H9 (cell line): Measurements from ENCODE around the gene CCNJL. TPM values are rescaled to one million over a fixed set of nuclear protein-coding genes. Genes with fewer than 3 reads are reported as not detected.
A peak's percentile ranks its signal among the peaks of the same experiment; 100 is the strongest.

Experiments used
- DNase-seq: peaks from one replicate; pipeline ENCODE4 v3.0.0-alpha.2; 2017
- H2AFZ ChIP-seq: one replicate; pipeline ENCODE4 v1.6.1; 2013; ENCODE audit warnings: mild to moderate bottlenecking, low read length, control low read depth, moderate library complexity
- H2AK5ac ChIP-seq: 2 replicates; pipeline ENCODE4 v1.6.1; 2013; ENCODE audit warnings: low read length, control low read depth, mixed read lengths; ENCODE audit not compliant: insufficient read length
- H2BK120ac ChIP-seq: one replicate; pipeline ENCODE4 v1.6.1; 2013; ENCODE audit warnings: low read depth, mild to moderate bottlenecking, low read length, control low read depth, inconsistent platforms; ENCODE audit not compliant: poor library complexity, severe bottlenecking
- H2BK12ac ChIP-seq: 2 replicates; pipeline ENCODE4 v1.6.1; 2013; ENCODE audit warnings: low read length, control low read depth, mixed read lengths, low read depth; ENCODE audit not compliant: insufficient read length
- H2BK15ac ChIP-seq: 2 replicates; pipeline ENCODE4 v1.6.1; 2013; ENCODE audit warnings: low read depth, low read length, control low read depth
- H2BK20ac ChIP-seq: one replicate; pipeline ENCODE4 v1.6.1; 2013; ENCODE audit warnings: low read depth, mild to moderate bottlenecking, low read length, control low read depth, inconsistent platforms; ENCODE audit not compliant: poor library complexity, severe bottlenecking
- H2BK5ac ChIP-seq: 2 replicates; pipeline ENCODE4 v1.6.1; 2013; ENCODE audit warnings: low read length, control low read depth, mixed read lengths; ENCODE audit not compliant: insufficient read length
- H3K14ac ChIP-seq: 2 replicates; pipeline ENCODE4 v1.6.1; 2013; ENCODE audit warnings: low read length, control low read depth; ENCODE audit not compliant: insufficient read depth
- H3K18ac ChIP-seq: 2 replicates; pipeline ENCODE4 v1.6.1; 2013; ENCODE audit warnings: low read depth, mild to moderate bottlenecking, mixed read lengths, low read length, control low read depth; ENCODE audit not compliant: insufficient read length
- H3K23ac ChIP-seq: 2 replicates; pipeline ENCODE4 v1.6.1; 2013; ENCODE audit warnings: low read length, control low read depth, mixed read lengths, low read depth; ENCODE audit not compliant: insufficient read length
- H3K23me2 ChIP-seq: 2 replicates; pipeline ENCODE4 v1.6.1; 2013; ENCODE audit warnings: low read depth, mild to moderate bottlenecking, mixed read lengths, low read length, control low read depth; ENCODE audit not compliant: insufficient read length, poor library complexity, severe bottlenecking
- H3K27ac ChIP-seq: 2 replicates; pipeline ENCODE4 v1.5.1; 2013; ENCODE audit warnings: low read length, control low read depth, mixed read lengths, low read depth; ENCODE audit not compliant: insufficient read length
- H3K27me3 ChIP-seq: 2 replicates; pipeline ENCODE4 v1.6.1; 2013; ENCODE audit warnings: low read length, control low read depth, inconsistent platforms; ENCODE audit not compliant: insufficient read depth
- H3K4ac ChIP-seq: 2 replicates; pipeline ENCODE4 v1.6.1; 2013; ENCODE audit warnings: low read depth, mild to moderate bottlenecking, control low read depth, inconsistent platforms, low read length, moderate library complexity
- H3K4me1 ChIP-seq: 2 replicates; pipeline ENCODE4 v1.6.1; 2013; ENCODE audit warnings: low read length, control low read depth, inconsistent platforms; ENCODE audit not compliant: insufficient read depth
- H3K4me2 ChIP-seq: 2 replicates; pipeline ENCODE4 v1.6.1; 2013; ENCODE audit warnings: low read length, control low read depth, mixed read lengths; ENCODE audit not compliant: insufficient read length, insufficient read depth
- H3K56ac ChIP-seq: 2 replicates; pipeline ENCODE4 v1.6.1; 2013; ENCODE audit warnings: low read depth, mild to moderate bottlenecking, mixed read lengths, low read length, control low read depth; ENCODE audit not compliant: insufficient read length
- H3K79me1 ChIP-seq: 2 replicates; pipeline ENCODE4 v1.6.1; 2013; ENCODE audit warnings: low read depth, mild to moderate bottlenecking, moderate library complexity, low read length, control low read depth, inconsistent platforms; ENCODE audit not compliant: insufficient read depth, poor library complexity, severe bottlenecking
- H3K79me2 ChIP-seq: 2 replicates; pipeline ENCODE4 v1.6.1; 2013; ENCODE audit warnings: low read length, control low read depth, inconsistent platforms; ENCODE audit not compliant: insufficient read depth
- H3K9ac ChIP-seq: 2 replicates; pipeline ENCODE4 v1.6.1; 2013; ENCODE audit warnings: low read length, control low read depth, mixed read lengths; ENCODE audit not compliant: insufficient read length; ENCODE audit errors: extremely low read depth
- H3K9me3 ChIP-seq: one replicate; pipeline ENCODE4 v1.6.1; 2013; ENCODE audit warnings: low read depth, low read length, inconsistent platforms; ENCODE audit not compliant: control insufficient read depth
- H3T11ph ChIP-seq: one replicate; pipeline ENCODE4 v1.6.1; 2013; ENCODE audit warnings: mild to moderate bottlenecking, low read length, control low read depth, inconsistent platforms
- H4K20me1 ChIP-seq: one replicate; pipeline ENCODE4 v1.6.1; 2013; ENCODE audit not compliant: control insufficient read depth, insufficient read length, insufficient read depth
- H4K5ac ChIP-seq: 2 replicates; pipeline ENCODE4 v1.6.1; 2013; ENCODE audit warnings: low read depth, mild to moderate bottlenecking, mixed read lengths, low read length, control low read depth; ENCODE audit not compliant: insufficient read length
- H4K8ac ChIP-seq: replicated peaks from 2 replicates; pipeline ENCODE4 v1.6.1; 2013; ENCODE audit warnings: low read length, control low read depth, mixed read lengths, low read depth; ENCODE audit not compliant: insufficient read length
- H4K91ac ChIP-seq: 2 replicates; pipeline ENCODE4 v1.6.1; 2013; ENCODE audit warnings: low read depth, mild to moderate bottlenecking, moderate library complexity, mixed read lengths, low read length, control low read depth; ENCODE audit not compliant: insufficient read length
- H3K27ac Mint-ChIP-seq, 3 experiments: 2 replicates in 2 of 3; 3 replicates in 1 of 3; pipeline ENCODE4 v1.8.0; 2020 to 2021; ENCODE audit warnings: mixed read lengths in 3 of 3, mild to moderate bottlenecking in 1 of 3, moderate library complexity in 1 of 3
- H3K27me3 Mint-ChIP-seq: 2 replicates; pipeline ENCODE4 v1.8.0; 2021; ENCODE audit warnings: low read depth, mild to moderate bottlenecking, moderate library complexity, mixed read lengths
- H3K36me3 Mint-ChIP-seq, 3 experiments: 2 replicates in 2 of 3; 3 replicates in 1 of 3; pipeline ENCODE4 v1.8.0; 2020 to 2021; ENCODE audit warnings: low read depth in 3 of 3, mixed read lengths in 3 of 3; ENCODE audit not compliant: insufficient read depth in 1 of 3
- H3K4me1 Mint-ChIP-seq, 2 experiments: 2 replicates each; pipeline ENCODE4 v1.8.0; 2020; ENCODE audit warnings: mixed read lengths in 2 of 2
- H3K4me3 Mint-ChIP-seq, 2 experiments: 2 replicates in 1 of 2; 3 replicates in 1 of 2; pipeline ENCODE4 v1.8.0; 2020 to 2021; ENCODE audit warnings: mild to moderate bottlenecking in 2 of 2, mixed read lengths in 2 of 2, moderate library complexity in 1 of 2
- H3K9me3 Mint-ChIP-seq, 2 experiments: 2 replicates in 1 of 2; 3 replicates in 1 of 2; pipeline ENCODE4 v1.8.0; 2020; ENCODE audit warnings: mild to moderate bottlenecking in 2 of 2, mixed read lengths in 2 of 2, moderate library complexity in 1 of 2
- CTCF ChIP-seq: fragments of 200-600 bp; sonication (generic); conservative IDR thresholded peaks from 3 replicates; pipeline ENCODE4 v1.8.0; 2021; ENCODE audit warnings: antibody characterized with exemption, mild to moderate bottlenecking
- WGBS: extraction: QIAGEN DNeasy Blood & Tissue Kit; methylation state at CpG from one replicate; pipeline ENCODE4 v1.1.7; 2013; ENCODE audit warnings: missing lambda C conversion rate, low lambda C conversion rate, mixed read lengths; ENCODE audit not compliant: insufficient read length; ENCODE audit errors: extremely low coverage; 5-methylcytosine and 5-hydroxymethylcytosine counted together
- total RNA-seq: library from RNA; stranded (reverse); gene quantifications from 2 replicates; pipeline ENCODE4 v1.2.1, GENCODE V29; 2021

Gene CCNJL
- total RNA-seq, 1 experiment from 2014 or later, result 26.9 TPM

GRCh38 chr5:160293901-160294561 lies 18.3 kb downstream of the CCNJL start:
- Histone ChIP-seq H4K91ac (peak overlapping the region; percentile 18), H3K4me2 (no peak overlapping the region), H2AFZ (no peak overlapping the region), H2BK20ac (no peak overlapping the region), H4K20me1 (no peaks in the 10 kb centered on the region), H3K9me3 (no peaks in the 10 kb centered on the region), H4K5ac (no peak overlapping the region), H3K18ac (peak overlapping the region; percentile 23), H2AK5ac (no peak overlapping the region), H2BK12ac (no peak overlapping the region), H3K27me3 (no peaks in the 10 kb centered on the region), H2BK15ac (no peak overlapping the region), H3K4me1 (no peaks in the 10 kb centered on the region; the same call in 1 of the 2 replicates), H2BK120ac (peak overlapping the region; percentile 52), H3K14ac (peak overlapping the region; percentile 35), H3T11ph (no peak overlapping the region), H3K27ac (no peak overlapping the region), H3K23me2 (no peaks in the 10 kb centered on the region), H3K4ac (no peak overlapping the region), H3K79me1 (no peaks in the 10 kb centered on the region), H2BK5ac (no peak overlapping the region), H3K23ac (no peak overlapping the region), H3K79me2 (peaks cover 9% of the 10 kb centered on the region; the same call in 1 of the 2 replicates), H4K8ac (no peak overlapping the region), H3K9ac (peak overlapping the region; percentile 1), H3K56ac (no peak overlapping the region)
- WGBS, result no CpG with 5 or more reads among the region's 13 CpGs
- Mint-ChIP-seq H3K36me3 (peaks cover 0 to 10% (median 5%) of the 10 kb centered on the region in 3 experiments; a peak in 5 of 7 replicates), H3K27me3 (no peaks in the 10 kb centered on the region), H3K4me1 (peaks cover 44 to 47% of the 10 kb centered on the region in 2 experiments), H3K4me3 (peak overlapping the region in 1 of 2 experiments; percentile 53; a peak in 2 of 5 replicates), H3K9me3 (no peaks in the 10 kb centered on the region), H3K27ac (peak overlapping the region; percentile 85 to 97 (median 97))
- peak; percentile 65 for DNase-seq
- no peak for TF ChIP-seq CTCF
